Measurements from ENCODE around the gene AHDC1.

- TF ChIP-seq POLR2A (IDR thresholded peaks at IDR 0.05; ENCODE audit: low read length) (no peak), GATA1 (IDR thresholded peaks at IDR 0.05; ENCODE audit: low read depth, low read length) (no peak)
Measured at GRCh38 chr1:27646676-27647075, 42.7 kb upstream of the AHDC1 start.

All from erythroblast (primary cell).